Type B pancreatic cell (in vitro differentiated cells): ENCODE results near the gene RBM3. TPM values are rescaled to one million over a fixed set of nuclear protein-coding genes. Genes with fewer than 3 reads are reported as not detected.
A peak's percentile ranks its signal among the peaks of the same experiment; 100 is the strongest.

Experiments used
- DNase-seq: peaks from one replicate; pipeline ENCODE4 v3.0.0; 2021; ENCODE audit warnings: mixed read lengths; ENCODE audit not compliant: unreplicated experiment; ENCODE audit errors: extremely low spot score
- H3K27ac Mint-ChIP-seq: 2 replicates; pipeline ENCODE4 v1.8.0; 2021; ENCODE audit warnings: mild to moderate bottlenecking, mixed read lengths
- H3K27me3 Mint-ChIP-seq: 2 replicates; pipeline ENCODE4 v1.8.0; 2021; ENCODE audit warnings: mixed read lengths
- H3K36me3 Mint-ChIP-seq: 2 replicates; pipeline ENCODE4 v1.8.0; 2021; ENCODE audit warnings: mixed read lengths
- H3K4me1 Mint-ChIP-seq: one replicate; pipeline ENCODE4 v1.8.0; 2021; ENCODE audit warnings: mixed read lengths; ENCODE audit not compliant: unreplicated experiment
- H3K4me3 Mint-ChIP-seq: 2 replicates; pipeline ENCODE4 v1.8.0; 2021; ENCODE audit warnings: mild to moderate bottlenecking, mixed read lengths
- H3K9me3 Mint-ChIP-seq: 2 replicates; pipeline ENCODE4 v1.8.0; 2021; ENCODE audit warnings: mixed read lengths
- total RNA-seq: library from RNA; stranded (reverse); gene quantifications from 2 replicates; pipeline ENCODE4 v1.2.1, GENCODE V29; 2021; ENCODE audit warnings: low replicate concordance
- TF ChIP-seq, protein P1 (sequence below): fragments of 200-600 bp; sonication (generic); conservative IDR thresholded peaks from 2 replicates; pipeline ENCODE4 v1.5.0; 2021; ENCODE audit warnings: antibody characterized with exemption, mild to moderate bottlenecking

The RBM3 gene
- total RNA-seq, 1 donor from 2014 or later: 131 TPM

DNA sequence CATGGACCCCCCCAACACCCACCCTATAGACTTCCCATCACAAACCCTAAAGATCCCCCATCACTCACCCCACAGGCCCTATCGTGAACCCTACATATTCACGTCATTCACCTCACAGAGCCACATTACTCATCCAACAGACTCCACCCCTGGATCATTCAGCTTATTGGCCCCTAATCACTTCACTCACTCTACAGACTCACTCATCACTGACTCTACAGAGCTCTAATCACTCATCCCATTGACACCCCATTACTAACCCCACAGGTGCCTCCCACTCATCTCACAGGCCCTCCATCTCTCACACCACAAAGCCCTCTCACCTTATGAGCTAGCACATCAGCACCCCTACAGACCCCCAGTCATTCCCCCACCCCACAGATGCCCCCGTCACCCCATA is 41.1 kb upstream of the RBM3 start:
- DNase-seq: no peak
- Mint-ChIP-seq H3K27ac (no peak overlapping the region), H3K4me3 (no peak overlapping the region), H3K27me3 (no peaks in the 10 kb centered on the region), H3K9me3 (no peaks in the 10 kb centered on the region), H3K36me3 (peaks cover 7% of the 10 kb centered on the region), H3K4me1 (no peaks in the 10 kb centered on the region)
- TF ChIP-seq, protein P1, sequence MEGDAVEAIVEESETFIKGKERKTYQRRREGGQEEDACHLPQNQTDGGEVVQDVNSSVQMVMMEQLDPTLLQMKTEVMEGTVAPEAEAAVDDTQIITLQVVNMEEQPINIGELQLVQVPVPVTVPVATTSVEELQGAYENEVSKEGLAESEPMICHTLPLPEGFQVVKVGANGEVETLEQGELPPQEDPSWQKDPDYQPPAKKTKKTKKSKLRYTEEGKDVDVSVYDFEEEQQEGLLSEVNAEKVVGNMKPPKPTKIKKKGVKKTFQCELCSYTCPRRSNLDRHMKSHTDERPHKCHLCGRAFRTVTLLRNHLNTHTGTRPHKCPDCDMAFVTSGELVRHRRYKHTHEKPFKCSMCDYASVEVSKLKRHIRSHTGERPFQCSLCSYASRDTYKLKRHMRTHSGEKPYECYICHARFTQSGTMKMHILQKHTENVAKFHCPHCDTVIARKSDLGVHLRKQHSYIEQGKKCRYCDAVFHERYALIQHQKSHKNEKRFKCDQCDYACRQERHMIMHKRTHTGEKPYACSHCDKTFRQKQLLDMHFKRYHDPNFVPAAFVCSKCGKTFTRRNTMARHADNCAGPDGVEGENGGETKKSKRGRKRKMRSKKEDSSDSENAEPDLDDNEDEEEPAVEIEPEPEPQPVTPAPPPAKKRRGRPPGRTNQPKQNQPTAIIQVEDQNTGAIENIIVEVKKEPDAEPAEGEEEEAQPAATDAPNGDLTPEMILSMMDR: no peak

DNA sequence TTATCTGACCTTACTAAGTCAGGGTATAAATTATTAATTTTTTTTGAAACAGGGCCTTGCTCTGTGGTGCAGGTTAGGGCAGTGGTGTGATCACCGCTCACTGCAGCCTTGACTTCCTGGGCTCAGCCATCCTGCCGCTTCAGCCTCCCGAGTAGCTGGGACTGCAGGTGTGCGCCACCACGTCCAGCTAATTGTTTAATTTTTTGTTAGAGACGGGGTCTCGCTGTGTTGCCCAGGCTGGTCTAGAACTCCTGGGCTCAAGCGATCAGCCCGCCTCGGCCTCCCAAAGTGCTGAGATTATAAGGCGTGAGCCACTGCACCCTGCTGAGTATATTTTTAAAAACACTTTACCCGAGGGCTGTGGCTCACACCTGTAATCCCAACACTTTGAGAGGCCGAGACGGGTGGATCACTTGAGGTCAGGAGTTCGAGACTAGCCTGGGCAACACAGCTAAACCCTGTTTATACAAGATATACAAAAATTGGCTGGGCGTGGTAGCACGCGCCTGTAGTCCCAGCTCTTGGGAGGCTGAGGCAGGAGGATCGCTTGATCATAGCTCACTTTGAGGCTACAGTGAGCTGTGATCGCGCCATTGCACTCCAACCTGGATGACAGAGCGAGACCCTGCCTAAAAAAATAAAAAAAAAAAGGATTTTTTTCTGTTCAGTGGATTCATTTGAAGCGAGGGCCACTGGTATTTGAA is 35.5 kb upstream of the RBM3 start:
- Mint-ChIP-seq H3K27me3 (no peaks in the 10 kb centered on the region), H3K4me1 (peaks cover 6% of the 10 kb centered on the region), H3K9me3 (no peaks in the 10 kb centered on the region), H3K4me3 (peak overlapping the region; percentile 92), H3K27ac (peak overlapping the region; percentile 82), H3K36me3 (peaks cover 5% of the 10 kb centered on the region)
- TF ChIP-seq, protein P1: no peak
- DNase-seq: no peak

GRCh38 chrX:48539345-48540027 is 34.8 kb upstream of the RBM3 start, which contains the start of gene TBC1D25:
Gene TBC1D25 (plus strand): TSS chrX:48539714. CDS start chrX:48539798, 84 bp downstream.
- Mint-ChIP-seq H3K9me3 (no peaks in the 10 kb centered on the region), H3K36me3 (peaks cover 5% of the 10 kb centered on the region), H3K27ac (peak within 1 kb of the TSS; percentile 82), H3K27me3 (no peaks in the 10 kb centered on the region), H3K4me3 (peak within 1 kb of the TSS; percentile 92), H3K4me1 (peaks cover 6% of the 10 kb centered on the region)
- peak; percentile 94 for DNase-seq
- TF ChIP-seq, protein P1: peak; percentile 53

GRCh38 chrX:48540028-48540375 is 34.3 kb upstream of the RBM3 start:
- no peak for DNase-seq
- peaks cover 6% of the 10 kb centered on the region for H3K4me1 Mint-ChIP-seq
- H3K4me3 Mint-ChIP-seq: peak overlapping the region; percentile 92
- TF ChIP-seq, protein P1: no peak
- H3K27me3 Mint-ChIP-seq: no peaks in the 10 kb centered on the region
- H3K9me3 Mint-ChIP-seq: no peaks in the 10 kb centered on the region
- peaks cover 5% of the 10 kb centered on the region for H3K36me3 Mint-ChIP-seq
- H3K27ac Mint-ChIP-seq: peak overlapping the region; percentile 82

DNA sequence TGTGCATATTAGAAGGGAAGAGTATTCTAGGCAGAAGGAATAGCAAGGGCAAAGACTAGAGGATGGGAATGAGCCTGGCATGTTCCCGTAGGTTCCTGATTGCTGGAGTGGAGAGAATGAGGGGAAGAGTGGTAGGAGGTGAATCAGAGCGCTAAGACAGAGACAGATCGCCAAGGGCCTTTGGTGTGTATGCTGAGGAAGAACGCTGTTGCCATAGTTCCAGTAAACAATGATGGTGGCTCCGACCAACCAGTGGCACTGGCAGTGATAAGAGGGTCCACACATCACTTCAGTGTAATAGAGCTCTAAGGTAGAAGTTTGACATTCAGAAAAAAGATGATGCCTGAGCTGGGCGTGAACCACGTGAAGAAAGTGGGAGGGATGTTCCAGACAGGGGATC is 33.8 kb upstream of the RBM3 start:
- H3K27ac Mint-ChIP-seq: peak overlapping the region; percentile 82
- peaks cover 8% of the 10 kb centered on the region for H3K36me3 Mint-ChIP-seq
- no peaks in the 10 kb centered on the region for H3K27me3 Mint-ChIP-seq
- no peak for DNase-seq
- no peaks in the 10 kb centered on the region for H3K9me3 Mint-ChIP-seq
- H3K4me3 Mint-ChIP-seq: peak overlapping the region; percentile 92
- H3K4me1 Mint-ChIP-seq: peaks cover 6% of the 10 kb centered on the region
- TF ChIP-seq, protein P1: no peak
